Measurements from ENCODE around the gene TTYH2.

Gene TTYH2

GRCh38 chr17:74218436-74218835 is 5.1 kb downstream of the TTYH2 start:
- Mint-ChIP-seq H3K27me3 (ENCODE audit: low read depth, poor library complexity) (peaks cover 45% of the 10 kb centered on the region), H3K27ac (no peak overlapping the region), H3K9me3 (no peaks in the 10 kb centered on the region), H3K4me1 (peaks cover 22% of the 10 kb centered on the region), H3K36me3 (ENCODE audit: low read depth) (no peaks in the 10 kb centered on the region), H3K4me3 (no peak overlapping the region)
- DNase-seq = no peak
- TF ChIP-seq CTCF (IDR thresholded peaks at IDR 0.05) = no peak

GRCh38 chr17:74219576-74220133 is 6.3 kb downstream of the TTYH2 start:
- Mint-ChIP-seq H3K9me3 (no peaks in the 10 kb centered on the region), H3K4me3 (no peak overlapping the region), H3K4me1 (peaks cover 26% of the 10 kb centered on the region), H3K27me3 (ENCODE audit: low read depth, poor library complexity) (peaks cover 33% of the 10 kb centered on the region), H3K27ac (no peak overlapping the region), H3K36me3 (ENCODE audit: low read depth) (no peaks in the 10 kb centered on the region)
- DNase-seq = no peak
- no peak for TF ChIP-seq CTCF (IDR thresholded peaks at IDR 0.05)

- no peak overlapping the region for H3K27ac Mint-ChIP-seq
- H3K36me3 Mint-ChIP-seq (ENCODE audit: low read depth) = no peaks in the 10 kb centered on the region
- no peak for DNase-seq
- peaks cover 22% of the 10 kb centered on the region for H3K4me1 Mint-ChIP-seq
- TF ChIP-seq CTCF (IDR thresholded peaks at IDR 0.05) = no peak
- H3K9me3 Mint-ChIP-seq = no peaks in the 10 kb centered on the region
- no peak overlapping the region for H3K4me3 Mint-ChIP-seq
- peaks cover 27% of the 10 kb centered on the region for H3K27me3 Mint-ChIP-seq (ENCODE audit: low read depth, poor library complexity)
Measured at GRCh38 chr17:74220219-74220618, 6.8 kb downstream of the TTYH2 start.

- Mint-ChIP-seq H3K27ac (no peak overlapping the region), H3K4me1 (peaks cover 31% of the 10 kb centered on the region), H3K36me3 (ENCODE audit: low read depth) (no peaks in the 10 kb centered on the region), H3K27me3 (ENCODE audit: low read depth, poor library complexity) (peaks cover 25% of the 10 kb centered on the region), H3K9me3 (no peaks in the 10 kb centered on the region), H3K4me3 (no peak overlapping the region)
- TF ChIP-seq CTCF (IDR thresholded peaks at IDR 0.05) = no peak
- DNase-seq = no peak
Measured at GRCh38 chr17:74220946-74221818, 7.8 kb downstream of the TTYH2 start.

GRCh38 chr17:74222399-74222798 is 9.0 kb downstream of the TTYH2 start:
- no peaks in the 10 kb centered on the region for H3K9me3 Mint-ChIP-seq
- H3K36me3 Mint-ChIP-seq (ENCODE audit: low read depth) = no peaks in the 10 kb centered on the region
- H3K27me3 Mint-ChIP-seq (ENCODE audit: low read depth, poor library complexity) = peaks cover 14% of the 10 kb centered on the region
- no peak for DNase-seq
- H3K4me3 Mint-ChIP-seq = no peak overlapping the region
- peaks cover 28% of the 10 kb centered on the region for H3K4me1 Mint-ChIP-seq
- H3K27ac Mint-ChIP-seq = no peak overlapping the region
- TF ChIP-seq CTCF (IDR thresholded peaks at IDR 0.05) = no peak
